MCF 10A (cell line): ENCODE measurements around the gene CCR6. TPM values are rescaled to one million over a fixed set of nuclear protein-coding genes. Genes with fewer than 3 reads are reported as not detected.
"Not testable (repeated sequence)": the region's sequence is repeated elsewhere in the genome, so short reads cannot be mapped to it uniquely, and the experiment has no call there.

Source experiments
- BruUV-seq: library from RNA; stranded (reverse); fragments of 400-500 nt; replicated peaks from 2 replicates; lab custom pipeline; 2021; lab: Mats Ljungman, UMichigan
- CTCF ChIA-PET: fragments of 300-600 bp; sonication (Branson Sonifier 250); formaldehyde crosslinking; extraction: SDS; loops from one replicate; lab custom pipeline; 2021; ENCODE audit warnings: antibody characterized with exemption, inconsistent platforms; lab: Yijun Ruan, JAX
- POLR2A ChIA-PET: fragments of 300-600, 350-650 bp; sonication (Branson Sonifier 250); formaldehyde crosslinking; extraction: SDS; loops from one replicate; lab custom pipeline; 2020; ENCODE audit warnings: antibody characterized with exemption, inconsistent platforms; lab: Yijun Ruan, JAX
- DNase-seq: peaks from one replicate; pipeline ENCODE4 v3.0.0-alpha.2; 2018; ENCODE audit not compliant: unreplicated experiment
- H3K27ac Mint-ChIP-seq: one replicate; pipeline ENCODE4 v1.8.0; 2022; ENCODE audit warnings: mild to moderate bottlenecking, low read depth, mixed read lengths; ENCODE audit not compliant: unreplicated experiment
- H3K27me3 Mint-ChIP-seq: one replicate; pipeline ENCODE4 v1.8.0; 2022; ENCODE audit warnings: mixed read lengths; ENCODE audit not compliant: insufficient read depth, unreplicated experiment
- H3K36me3 Mint-ChIP-seq: one replicate; pipeline ENCODE4 v1.8.0; 2022; ENCODE audit warnings: mild to moderate bottlenecking, moderate library complexity, mixed read lengths; ENCODE audit not compliant: insufficient read depth, unreplicated experiment
- H3K4me1 Mint-ChIP-seq: one replicate; pipeline ENCODE4 v1.8.0; 2022; ENCODE audit warnings: mixed read lengths; ENCODE audit not compliant: insufficient read depth, unreplicated experiment
- H3K4me3 Mint-ChIP-seq: one replicate; pipeline ENCODE4 v1.8.0; 2022; ENCODE audit warnings: mild to moderate bottlenecking, moderate library complexity, mixed read lengths; ENCODE audit not compliant: unreplicated experiment
- H3K9me3 Mint-ChIP-seq: one replicate; pipeline ENCODE4 v1.8.0; 2022; ENCODE audit warnings: mixed read lengths; ENCODE audit not compliant: unreplicated experiment
- intact Hi-C: fragments of 100-400 bp; cut with micrococcal nuclease; formaldehyde crosslinking; loops from 2 replicates; pipeline ENCODE4 v1.14.1; 2022
- total RNA-seq: library from RNA; stranded (reverse); gene quantifications from 2 replicates; pipeline ENCODE4 v1.2.3, GENCODE V29; 2022

Gene CCR6
- total RNA-seq, 1 experiment from 2014 or later: not detected

DNA sequence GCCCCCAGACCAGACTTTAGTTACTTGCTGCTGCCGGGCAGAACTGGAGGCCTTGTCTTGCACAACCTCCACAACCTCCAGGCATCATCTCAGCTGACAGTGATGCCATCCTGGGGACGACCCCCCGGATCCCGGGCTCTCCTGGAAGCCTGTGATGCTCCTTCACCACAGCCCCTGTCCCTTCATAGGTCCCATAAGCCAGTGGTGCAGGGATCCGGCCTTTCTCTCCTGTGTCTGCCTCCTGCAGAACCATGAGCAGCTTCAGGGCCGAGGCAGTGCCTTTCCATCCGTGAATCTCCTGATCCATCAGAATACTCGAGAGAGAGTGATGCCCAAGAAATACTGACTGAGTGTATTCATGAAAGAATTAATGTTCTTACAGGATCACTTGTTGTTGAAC lies 57.2 kb downstream of the CCR6 start:
- H3K36me3 Mint-ChIP-seq, intact Hi-C loops, DNase-seq, BruUV-seq, POLR2A ChIA-PET, H3K4me1 Mint-ChIP-seq, H3K27ac Mint-ChIP-seq, H3K9me3 Mint-ChIP-seq, CTCF ChIA-PET, H3K4me3 Mint-ChIP-seq: not testable (repeated sequence)
- peaks cover 14% of the 10 kb centered on the region for H3K27me3 Mint-ChIP-seq

DNA sequence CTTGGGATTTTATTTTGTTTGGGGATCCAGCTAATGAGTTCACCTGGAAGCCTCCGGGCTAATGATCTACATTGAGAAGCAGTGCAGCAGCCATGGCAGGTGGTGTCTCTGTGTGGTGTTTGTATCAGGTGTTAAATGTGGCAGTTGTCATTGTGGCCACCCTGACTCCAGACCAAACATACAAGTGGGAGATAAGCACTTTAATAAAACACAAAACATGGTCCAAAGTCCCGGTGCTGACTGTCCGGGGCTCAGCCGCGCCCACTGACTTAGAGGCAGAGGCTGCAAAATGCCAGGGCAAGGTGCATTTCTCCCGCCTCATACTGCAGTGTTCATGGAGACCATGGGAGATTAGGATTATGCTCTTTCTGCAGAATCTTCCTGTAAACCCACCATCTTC lies 58.5 kb downstream of the CCR6 start:
- H3K4me1 Mint-ChIP-seq, H3K36me3 Mint-ChIP-seq, intact Hi-C loops, H3K27ac Mint-ChIP-seq, DNase-seq, BruUV-seq, POLR2A ChIA-PET, CTCF ChIA-PET, H3K9me3 Mint-ChIP-seq, H3K4me3 Mint-ChIP-seq: not testable (repeated sequence)
- peaks cover 14% of the 10 kb centered on the region for H3K27me3 Mint-ChIP-seq

DNA sequence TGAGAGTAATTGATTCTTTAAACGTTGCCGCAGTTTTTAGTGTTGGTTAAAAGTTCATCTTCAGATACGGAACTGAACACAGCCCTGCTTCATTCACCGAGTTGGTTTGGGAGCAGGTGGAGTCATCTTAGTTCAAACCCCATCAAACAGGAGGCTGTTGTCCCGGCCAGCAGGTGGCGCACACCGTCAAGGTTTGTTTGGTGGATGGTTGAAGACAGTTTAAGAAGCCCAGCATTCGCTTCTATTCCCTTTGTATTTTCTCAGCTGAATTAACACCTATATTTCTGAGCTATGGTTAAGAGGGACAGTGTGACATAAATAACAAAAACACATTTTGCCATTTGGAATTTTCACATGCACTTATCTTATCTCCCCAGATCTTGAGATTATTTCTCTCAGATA lies 60.0 kb downstream of the CCR6 start:
- CTCF ChIA-PET, H3K36me3 Mint-ChIP-seq, H3K27me3 Mint-ChIP-seq, H3K27ac Mint-ChIP-seq, DNase-seq, H3K9me3 Mint-ChIP-seq, H3K4me3 Mint-ChIP-seq, intact Hi-C loops, POLR2A ChIA-PET, H3K4me1 Mint-ChIP-seq, BruUV-seq: not testable (repeated sequence)

DNA sequence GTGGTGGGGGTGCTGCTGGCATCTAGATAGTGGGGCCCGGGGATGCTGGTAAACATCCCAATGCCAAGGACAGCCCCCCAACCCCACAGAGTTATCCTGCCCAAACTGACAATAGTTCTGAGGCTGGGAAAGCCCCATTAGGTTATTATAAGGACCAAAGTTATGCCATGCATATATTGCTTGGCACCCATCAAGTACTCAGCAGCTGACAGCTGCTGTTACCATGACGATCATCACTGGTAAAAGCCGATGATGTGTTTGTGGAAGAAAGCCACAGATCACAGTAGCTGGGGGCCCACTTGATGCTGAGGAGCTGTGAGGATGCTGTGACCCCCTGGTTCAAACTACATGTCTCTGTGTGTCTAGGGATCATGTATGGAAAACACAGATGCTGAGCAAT lies 62.2 kb downstream of the CCR6 start:
- intact Hi-C loops: not testable (repeated sequence)

DNA sequence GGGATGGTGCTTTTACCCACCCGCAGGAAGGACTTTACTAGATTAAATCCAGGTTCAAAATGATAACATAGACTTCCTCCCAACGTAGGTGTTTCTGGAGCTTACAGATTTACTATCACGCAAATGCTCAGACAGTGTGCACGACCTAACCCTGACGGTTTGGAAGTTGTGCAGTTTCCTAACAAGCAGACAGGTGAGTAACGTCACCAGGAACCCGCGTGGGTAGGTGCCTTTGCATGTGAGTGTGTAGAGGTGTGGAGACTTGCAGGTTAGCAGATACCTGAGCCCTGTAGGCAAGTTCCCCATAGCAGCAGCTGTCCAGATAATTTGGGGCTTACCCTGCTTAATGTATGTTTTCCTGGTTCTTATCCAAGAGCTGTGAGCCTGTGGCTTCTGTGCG lies 64.4 kb downstream of the CCR6 start:
- H3K36me3 Mint-ChIP-seq, H3K9me3 Mint-ChIP-seq, H3K27ac Mint-ChIP-seq, DNase-seq, CTCF ChIA-PET, H3K4me3 Mint-ChIP-seq, intact Hi-C loops, BruUV-seq, H3K4me1 Mint-ChIP-seq: not testable (repeated sequence)
- H3K27me3 Mint-ChIP-seq: peaks cover 24% of the 10 kb centered on the region
- POLR2A ChIA-PET: interaction anchor here (1.1 kb wide), 1 partner anchor 21 kb away, joined by 3 read pairs; no protein-coding TSS in a partner anchor

More for the DNA sequence above, 62.2 kb downstream of the CCR6 start:
- H3K36me3 Mint-ChIP-seq, H3K27me3 Mint-ChIP-seq, BruUV-seq, DNase-seq, H3K9me3 Mint-ChIP-seq, H3K27ac Mint-ChIP-seq, POLR2A ChIA-PET, H3K4me3 Mint-ChIP-seq, CTCF ChIA-PET, H3K4me1 Mint-ChIP-seq: not testable (repeated sequence)

Other genes starting within 250 kb of the CCR6 start
- 8.0 and 10.3 TPM in 2 replicates for gene RNASET2, start 166.5 kb upstream of the CCR6 start, total RNA-seq
- gene CEP43, start 123.7 kb upstream of the CCR6 start, total RNA-seq: 23.8 and 31.0 TPM in 2 replicates
- gene GPR31, start 34.9 kb downstream of the CCR6 start, total RNA-seq: not detected in 2 replicates
- gene UNC93A, start 168.2 kb downstream of the CCR6 start, total RNA-seq: not detected in 2 replicates
- not detected in 2 replicates for gene TTLL2, start 202.0 kb downstream of the CCR6 start, total RNA-seq